Measurements from ENCODE around the gene CFAP410. TPM values are rescaled to one million over a fixed set of nuclear protein-coding genes. Genes with fewer than 3 reads are reported as not detected.

The CFAP410 gene
- total RNA-seq, 1 donor from 2014 or later: 20.2 TPM

GRCh38 chr21:44316277-44316900 lies 22.8 kb downstream of the CFAP410 start:
- Histone ChIP-seq H3K36me3 (ENCODE audit: control insufficient read depth, insufficient read depth, low read length) (no peaks in the 10 kb centered on the region), H3K27me3 (ENCODE audit: control insufficient read depth, insufficient read depth, low read length) (no peaks in the 10 kb centered on the region), H3K4me3 (ENCODE audit: low read depth, low read length) (no peak overlapping the region)
- TF ChIP-seq CTCF (IDR thresholded peaks at IDR 0.05; ENCODE audit: insufficient read depth, low read length, poor library complexity, severe bottlenecking): no peak
- no peak for DNase-seq (ENCODE audit: low read depth)

GRCh38 chr21:44315691-44316203 lies 23.4 kb downstream of the CFAP410 start:
- Histone ChIP-seq H3K4me3 (ENCODE audit: low read depth, low read length) (no peak overlapping the region), H3K36me3 (ENCODE audit: control insufficient read depth, insufficient read depth, low read length) (no peaks in the 10 kb centered on the region), H3K27me3 (ENCODE audit: control insufficient read depth, insufficient read depth, low read length) (no peaks in the 10 kb centered on the region)
- no peak for DNase-seq (ENCODE audit: low read depth)
- no peak for TF ChIP-seq CTCF (IDR thresholded peaks at IDR 0.05; ENCODE audit: insufficient read depth, low read length, poor library complexity, severe bottlenecking)

GRCh38 chr21:44314561-44314960 lies 24.6 kb downstream of the CFAP410 start:
- no peaks in the 10 kb centered on the region for H3K36me3 ChIP-seq (ENCODE audit: control insufficient read depth, insufficient read depth, low read length)

GRCh38 chr21:44314128-44314527 lies 25.1 kb downstream of the CFAP410 start:
- Histone ChIP-seq H3K27me3 (ENCODE audit: control insufficient read depth, insufficient read depth, low read length) (no peaks in the 10 kb centered on the region), H3K36me3 (ENCODE audit: control insufficient read depth, insufficient read depth, low read length) (no peaks in the 10 kb centered on the region), H3K4me3 (ENCODE audit: low read depth, low read length) (no peak overlapping the region)
- no peak for DNase-seq (ENCODE audit: low read depth)
- TF ChIP-seq CTCF (IDR thresholded peaks at IDR 0.05; ENCODE audit: insufficient read depth, low read length, poor library complexity, severe bottlenecking): no peak

More at GRCh38 chr21:44314561-44314960, 24.6 kb downstream of the CFAP410 start:
- Histone ChIP-seq H3K27me3 (ENCODE audit: control insufficient read depth, insufficient read depth, low read length) (no peaks in the 10 kb centered on the region), H3K4me3 (ENCODE audit: low read depth, low read length) (no peak overlapping the region)
- no peak for TF ChIP-seq CTCF (IDR thresholded peaks at IDR 0.05; ENCODE audit: insufficient read depth, low read length, poor library complexity, severe bottlenecking)
- no peak for DNase-seq (ENCODE audit: low read depth)

GRCh38 chr21:44313451-44313850 lies 25.7 kb downstream of the CFAP410 start:
- no peak for TF ChIP-seq CTCF (IDR thresholded peaks at IDR 0.05; ENCODE audit: insufficient read depth, low read length, poor library complexity, severe bottlenecking)
- no peak for DNase-seq (ENCODE audit: low read depth)
- Histone ChIP-seq H3K27me3 (ENCODE audit: control insufficient read depth, insufficient read depth, low read length) (no peaks in the 10 kb centered on the region), H3K4me3 (ENCODE audit: low read depth, low read length) (no peak overlapping the region), H3K36me3 (ENCODE audit: control insufficient read depth, insufficient read depth, low read length) (no peaks in the 10 kb centered on the region)

- H3K4me3 ChIP-seq (ENCODE audit: low read depth, low read length): no peak overlapping the region
- no peak for TF ChIP-seq CTCF (IDR thresholded peaks at IDR 0.05; ENCODE audit: insufficient read depth, low read length, poor library complexity, severe bottlenecking)
- no peaks in the 10 kb centered on the region for H3K36me3 ChIP-seq (ENCODE audit: control insufficient read depth, insufficient read depth, low read length)
- no peak for DNase-seq (ENCODE audit: low read depth)
- H3K27me3 ChIP-seq (ENCODE audit: control insufficient read depth, insufficient read depth, low read length): no peaks in the 10 kb centered on the region
Observed at GRCh38 chr21:44312716-44313115, 26.5 kb downstream of the CFAP410 start.
